Neuronal stem cell (in vitro differentiated cells): ENCODE data around the gene ERFL.

ENCODE experiments used
- DNase-seq: peaks from one replicate; pipeline ENCODE4 v3.0.0-alpha.2; 2013; ENCODE audit warnings: low spot score
- H2AFZ ChIP-seq: one replicate; pipeline ENCODE4 v1.6.1; 2013; ENCODE audit warnings: mild to moderate bottlenecking, low read length, inconsistent platforms
- H2AK5ac ChIP-seq: 2 replicates; pipeline ENCODE4 v1.6.1; 2013; ENCODE audit warnings: low read depth, mild to moderate bottlenecking, inconsistent platforms, low read length, moderate library complexity, mixed read lengths
- H2BK120ac ChIP-seq: 2 replicates; pipeline ENCODE4 v1.6.1; 2013; ENCODE audit warnings: low read depth, mild to moderate bottlenecking, inconsistent platforms, low read length, moderate library complexity, mixed read lengths
- H2BK12ac ChIP-seq: one replicate; pipeline ENCODE4 v1.6.1; 2013; ENCODE audit warnings: low read length, inconsistent platforms
- H2BK15ac ChIP-seq: 2 replicates; pipeline ENCODE4 v1.6.1; 2013; ENCODE audit warnings: mild to moderate bottlenecking, low read length, inconsistent platforms, mixed read lengths
- H2BK5ac ChIP-seq: one replicate; pipeline ENCODE4 v1.6.1; 2013; ENCODE audit warnings: inconsistent platforms, mild to moderate bottlenecking, low read length, moderate library complexity
- H3K14ac ChIP-seq: one replicate; pipeline ENCODE4 v1.6.1; 2013; ENCODE audit warnings: low read length, inconsistent platforms
- H3K18ac ChIP-seq: 2 replicates; pipeline ENCODE4 v1.6.1; 2013; ENCODE audit warnings: low read length, inconsistent platforms
- H3K23ac ChIP-seq: 2 replicates; pipeline ENCODE4 v1.6.1; 2013; ENCODE audit warnings: low read depth, mild to moderate bottlenecking, mixed read lengths, low read length, inconsistent platforms; ENCODE audit not compliant: poor library complexity
- H3K27ac ChIP-seq: replicated peaks from 3 replicates; pipeline ENCODE4 v1.5.1; 2013; ENCODE audit warnings: low read length, inconsistent platforms
- H3K27me3 ChIP-seq, 3 experiments: 2 replicates each; pipeline ENCODE4 v1.6.1; 2013; ENCODE audit warnings: low read length in 3 of 3, mild to moderate bottlenecking in 2 of 3, inconsistent platforms in 1 of 3, low read depth in 1 of 3, mixed read lengths in 1 of 3, moderate library complexity in 1 of 3; ENCODE audit not compliant: control insufficient read depth in 3 of 3, insufficient read depth in 3 of 3
- H3K36me3 ChIP-seq, 2 donors: replicated peaks in 1 of 2; 2 replicates each; pipeline ENCODE4 v1.6.1; 2013; ENCODE audit warnings: low read length in 2 of 2; ENCODE audit not compliant: control insufficient read depth in 2 of 2, insufficient read depth in 2 of 2
- H3K4ac ChIP-seq: 2 replicates; pipeline ENCODE4 v1.6.1; 2013; ENCODE audit warnings: inconsistent platforms, mild to moderate bottlenecking, low read length, moderate library complexity
- H3K4me1 ChIP-seq, 2 donors: 1 replicate in 1 of 2; 2 replicates in 1 of 2; pipeline ENCODE4 v1.6.1; 2013; ENCODE audit warnings: low read length in 2 of 2, low read depth in 1 of 2; ENCODE audit not compliant: control insufficient read depth in 2 of 2, insufficient read depth in 1 of 2
- H3K4me2 ChIP-seq: one replicate; pipeline ENCODE4 v1.6.1; 2013; ENCODE audit warnings: mild to moderate bottlenecking, low read length, inconsistent platforms; ENCODE audit not compliant: insufficient read depth, poor library complexity, severe bottlenecking
- H3K4me3 ChIP-seq, 2 donors: 2 replicates each; pipeline ENCODE4 v1.5.1; 2013; ENCODE audit warnings: low read length in 2 of 2, mild to moderate bottlenecking in 2 of 2, inconsistent platforms in 1 of 2, moderate library complexity in 1 of 2
- H3K79me1 ChIP-seq: one replicate; pipeline ENCODE4 v1.6.1; 2013; ENCODE audit warnings: low read depth, mild to moderate bottlenecking, inconsistent platforms, low read length, moderate library complexity
- H3K9ac ChIP-seq: one replicate; pipeline ENCODE4 v1.6.1; 2013; ENCODE audit warnings: mild to moderate bottlenecking, low read depth, low read length, inconsistent platforms; ENCODE audit not compliant: poor library complexity
- H3K9me3 ChIP-seq, 2 donors: replicated peaks in 1 of 2; 2 replicates each; pipeline versions ENCODE3 to v1.6.1; 2013; ENCODE audit warnings: low read length in 2 of 2, mild to moderate bottlenecking in 2 of 2, inconsistent platforms in 1 of 2, low read depth in 1 of 2, mixed read lengths in 1 of 2, moderate library complexity in 1 of 2; ENCODE audit not compliant: control insufficient read depth in 2 of 2, insufficient read depth in 1 of 2
- H4K8ac ChIP-seq: one replicate; pipeline ENCODE4 v1.6.1; 2013; ENCODE audit warnings: low read depth, mild to moderate bottlenecking, inconsistent platforms, low read length, moderate library complexity
- H4K91ac ChIP-seq: one replicate; pipeline ENCODE4 v1.6.1; 2013; ENCODE audit warnings: low read length, low read depth, mild to moderate bottlenecking, inconsistent platforms; ENCODE audit not compliant: poor library complexity
- WGBS, 2 donors: extraction: QIAGEN DNeasy Blood & Tissue Kit; methylation state at CpG; one replicate each; pipeline ENCODE4 v1.1.7; 2013; ENCODE audit warnings: missing lambda C conversion rate in 2 of 2, mixed read lengths in 1 of 2; ENCODE audit not compliant: insufficient read length in 2 of 2, insufficient replicate concordance in 1 of 2; ENCODE audit errors: extremely low coverage in 2 of 2; 5-methylcytosine and 5-hydroxymethylcytosine counted together

Gene ERFL

DNA sequence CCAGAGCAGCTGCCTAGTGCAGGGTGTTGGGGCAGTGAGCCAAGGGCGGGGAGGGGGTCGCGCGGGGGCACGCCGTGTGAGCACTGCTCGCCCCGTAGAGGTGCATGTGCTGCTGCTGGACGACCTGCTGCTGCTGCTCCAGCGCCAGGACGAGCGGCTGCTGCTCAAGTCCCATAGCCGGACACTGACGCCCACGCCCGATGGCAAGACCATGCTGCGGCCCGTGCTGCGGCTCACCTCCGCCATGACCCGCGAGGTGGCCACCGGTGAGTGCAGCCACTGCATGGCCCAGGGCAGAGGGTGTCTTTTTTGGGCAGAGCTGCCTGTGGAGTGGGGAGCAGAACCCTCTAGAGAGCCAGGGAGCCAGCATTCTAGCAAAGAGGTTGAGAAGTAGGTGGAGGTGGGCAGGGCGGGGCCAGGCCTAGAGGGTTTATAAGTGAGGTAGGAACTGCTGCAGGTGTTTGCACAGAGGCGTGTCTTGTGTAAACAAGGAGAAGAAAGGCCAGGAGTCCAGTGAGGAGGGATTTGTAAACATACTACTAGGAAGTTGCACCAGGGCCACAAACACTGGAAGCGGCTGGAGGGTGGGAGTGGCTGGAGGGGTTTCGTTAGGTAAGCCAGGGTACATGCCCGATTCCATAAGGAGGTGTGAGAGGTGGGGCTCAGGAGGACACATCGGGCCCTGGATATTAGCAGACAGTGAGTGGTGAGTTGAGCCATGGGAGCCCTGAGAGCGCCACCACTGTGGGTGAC lies 24.0 kb downstream of the ERFL start:
- H3K18ac ChIP-seq: no peak overlapping the region
- H3K9ac ChIP-seq: no peak overlapping the region
- H3K36me3 ChIP-seq: peaks cover 27 to 53% of the 10 kb centered on the region in 2 donors
- H2BK5ac ChIP-seq: no peak overlapping the region
- H4K8ac ChIP-seq: no peak overlapping the region
- no peak overlapping the region for H3K4me2 ChIP-seq
- no peaks in the 10 kb centered on the region for H3K4me1 ChIP-seq
- no peak overlapping the region for H3K23ac ChIP-seq
- no peak overlapping the region for H3K14ac ChIP-seq
- no peak overlapping the region for H3K4ac ChIP-seq
- H2BK15ac ChIP-seq: no peak overlapping the region
- no peak overlapping the region for H2AK5ac ChIP-seq
- no peak for DNase-seq
- H3K9me3 ChIP-seq: peaks cover 0 to 2% of the 10 kb centered on the region in 2 donors
- no peak overlapping the region for H4K91ac ChIP-seq
- no peak overlapping the region for H2BK120ac ChIP-seq
- H2AFZ ChIP-seq: no peak overlapping the region
- peak overlapping the region in 1 of 2 donors; percentile 44 for H3K4me3 ChIP-seq
- H2BK12ac ChIP-seq: no peak overlapping the region
- peaks cover 2% of the 10 kb centered on the region for H3K79me1 ChIP-seq
- WGBS, 2 donors: no CpG with 5 or more reads among the region's 30 CpGs
- no peaks in the 10 kb centered on the region for H3K27me3 ChIP-seq
- H3K27ac ChIP-seq: no peak overlapping the region

DNA sequence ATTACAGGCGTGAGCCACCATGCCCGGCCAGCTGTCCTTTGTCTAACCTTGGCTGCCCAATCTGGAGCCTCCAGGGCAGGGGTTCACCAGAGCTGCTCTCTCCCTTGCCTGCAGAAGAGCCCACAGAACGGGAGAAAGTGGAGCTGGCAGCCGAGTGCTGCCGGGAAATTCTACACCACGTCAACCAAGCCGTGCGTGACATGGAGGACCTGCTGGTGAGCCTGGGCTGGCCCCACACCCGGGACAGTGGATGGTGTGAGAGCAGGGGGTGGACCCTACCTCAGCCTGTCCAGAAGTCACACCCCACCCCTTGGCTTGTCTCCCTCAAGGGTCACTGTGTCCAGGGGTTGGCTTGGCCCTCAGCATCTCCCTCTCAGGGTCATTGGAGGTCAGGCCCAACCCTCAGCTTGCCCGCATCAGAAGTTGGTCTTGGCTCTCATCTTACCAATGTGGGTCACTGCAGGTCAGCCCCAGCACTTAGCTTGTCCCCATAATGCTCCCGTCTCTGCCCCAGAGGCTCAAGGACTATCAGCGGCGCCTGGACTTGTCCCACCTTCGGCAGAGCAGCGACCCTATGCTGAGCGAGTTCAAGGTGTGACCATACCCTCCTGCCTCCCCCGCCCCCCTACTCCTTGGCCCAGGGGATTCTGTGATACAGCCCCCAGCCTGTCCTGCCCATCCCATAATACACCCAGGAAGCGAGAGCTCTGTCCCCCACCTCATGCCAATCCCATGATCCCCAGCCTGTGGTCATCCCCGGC lies 24.9 kb downstream of the ERFL start:
- peaks cover 2% of the 10 kb centered on the region for H3K79me1 ChIP-seq
- H2AK5ac ChIP-seq: no peak overlapping the region
- H2BK15ac ChIP-seq: no peak overlapping the region
- no peak overlapping the region for H2BK120ac ChIP-seq
- no peak overlapping the region for H2BK5ac ChIP-seq
- H3K27me3 ChIP-seq: no peaks in the 10 kb centered on the region
- H3K27ac ChIP-seq: no peak overlapping the region
- H3K14ac ChIP-seq: peak overlapping the region; percentile 17
- H3K23ac ChIP-seq: no peak overlapping the region
- no peak overlapping the region for H3K18ac ChIP-seq
- peak overlapping the region in 1 of 2 donors; percentile 20 for H3K4me3 ChIP-seq
- H3K9me3 ChIP-seq: peaks cover 0 to 2% of the 10 kb centered on the region in 2 donors
- H2AFZ ChIP-seq: no peak overlapping the region
- H3K4me1 ChIP-seq: no peaks in the 10 kb centered on the region
- no peak overlapping the region for H3K4me2 ChIP-seq
- no CpG with 5 or more reads among the region's 19 CpGs for WGBS, 2 donors
- no peak overlapping the region for H4K91ac ChIP-seq
- DNase-seq: no peak
- no peak overlapping the region for H3K4ac ChIP-seq
- H3K9ac ChIP-seq: no peak overlapping the region
- no peak overlapping the region for H4K8ac ChIP-seq
- H2BK12ac ChIP-seq: no peak overlapping the region
- peaks cover 30 to 61% of the 10 kb centered on the region in 2 donors for H3K36me3 ChIP-seq

DNA sequence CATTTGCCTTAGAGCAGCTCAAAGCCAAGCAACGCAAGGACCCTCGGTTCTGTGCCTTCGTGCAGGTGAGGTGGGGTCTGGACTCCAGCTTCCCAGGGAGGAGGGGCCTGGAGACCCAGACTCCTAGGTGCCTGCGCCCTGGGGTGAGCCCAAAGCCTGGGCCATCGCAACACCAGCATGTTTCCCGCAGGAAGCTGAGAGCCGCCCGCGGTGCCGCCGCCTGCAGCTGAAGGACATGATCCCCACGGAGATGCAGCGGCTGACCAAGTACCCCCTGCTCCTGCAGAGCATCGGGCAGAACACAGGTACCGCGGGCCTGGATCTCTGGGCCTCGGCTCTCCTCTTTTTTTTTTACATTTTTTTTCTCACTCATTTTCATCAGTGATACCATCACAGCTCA lies 25.7 kb downstream of the ERFL start:
- Histone ChIP-seq H2BK120ac (no peak overlapping the region), H3K27me3 (no peaks in the 10 kb centered on the region), H3K14ac (no peak overlapping the region), H3K4me2 (no peak overlapping the region), H2AK5ac (no peak overlapping the region), H3K18ac (no peak overlapping the region), H3K27ac (no peak overlapping the region), H2BK12ac (no peak overlapping the region), H4K91ac (no peak overlapping the region), H3K4ac (no peak overlapping the region), H2BK15ac (no peak overlapping the region), H3K79me1 (peaks cover 2% of the 10 kb centered on the region), H3K36me3 (peaks cover 32 to 67% of the 10 kb centered on the region in 2 donors), H3K9ac (no peak overlapping the region), H3K9me3 (peaks cover 0 to 2% of the 10 kb centered on the region in 2 donors), H3K23ac (no peak overlapping the region), H3K4me1 (no peaks in the 10 kb centered on the region), H2AFZ (no peak overlapping the region), H4K8ac (no peak overlapping the region), H2BK5ac (no peak overlapping the region), H3K4me3 (no peak overlapping the region)
- no CpG with 5 or more reads among the region's 17 CpGs for WGBS, 2 donors
- DNase-seq: no peak

DNA sequence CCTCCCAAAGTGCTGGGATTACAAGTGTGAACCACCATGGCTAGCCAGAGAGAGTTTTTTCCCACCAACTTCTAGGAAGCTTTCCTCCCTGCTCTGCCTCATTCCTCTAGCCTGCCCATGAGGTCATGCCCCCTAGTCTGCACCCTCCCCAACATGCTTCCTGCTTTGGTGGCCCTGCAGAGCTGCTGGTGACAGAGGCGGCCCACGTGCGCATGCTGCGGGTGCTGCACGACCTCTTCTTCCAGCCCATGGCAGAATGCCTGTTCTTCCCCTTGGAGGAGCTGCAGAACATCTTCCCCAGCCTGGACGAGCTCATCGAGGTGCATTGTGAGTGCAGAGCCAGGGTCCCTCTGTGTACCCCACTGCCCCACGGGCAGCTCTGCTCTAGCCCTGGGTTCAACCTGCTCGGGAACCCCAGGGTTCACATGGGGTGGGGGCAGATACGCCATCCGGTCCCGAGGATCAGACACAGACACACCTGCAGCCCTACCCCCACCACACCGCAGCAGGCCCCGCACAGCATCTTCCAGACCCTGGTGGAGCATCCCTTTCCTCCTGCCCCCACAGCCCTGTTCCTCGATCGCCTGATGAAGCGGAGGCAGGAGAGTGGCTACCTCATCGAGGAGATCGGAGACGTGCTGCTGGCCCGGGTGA lies 26.4 kb downstream of the ERFL start:
- H3K36me3 ChIP-seq: peaks cover 32 to 68% of the 10 kb centered on the region in 2 donors

More for the DNA sequence above, 26.4 kb downstream of the ERFL start:
- Histone ChIP-seq H2BK12ac (peak overlapping the region; percentile 30), H4K8ac (no peak overlapping the region), H2BK5ac (no peak overlapping the region), H3K27ac (no peak overlapping the region), H2AFZ (no peak overlapping the region), H2AK5ac (no peak overlapping the region), H3K23ac (no peak overlapping the region), H2BK15ac (no peak overlapping the region), H3K14ac (peak overlapping the region; percentile 31), H3K9me3 (peaks cover 0 to 2% of the 10 kb centered on the region in 2 donors), H3K4me3 (no peak overlapping the region), H3K4ac (no peak overlapping the region), H2BK120ac (no peak overlapping the region), H3K18ac (no peak overlapping the region), H3K4me1 (no peaks in the 10 kb centered on the region), H4K91ac (no peak overlapping the region), H3K4me2 (no peak overlapping the region), H3K27me3 (no peaks in the 10 kb centered on the region), H3K79me1 (peaks cover 2% of the 10 kb centered on the region), H3K9ac (no peak overlapping the region)
- DNase-seq: no peak
- WGBS, 2 donors: no CpG with 5 or more reads among the region's 21 CpGs
